HG03442 (cell line): ENCODE results near the gene CDRT15.
"Not testable (repeated sequence)": the region's sequence is repeated elsewhere in the genome, so short reads cannot be mapped to it uniquely, and the experiment has no call there.

ENCODE experiments used
- ATAC-seq: cut with Tn5 transposase; IDR thresholded peaks from one replicate; pipeline ENCODE4 v1.9.1; 2021; ENCODE audit warnings: mild to moderate bottlenecking, moderate library complexity; ENCODE audit not compliant: unreplicated experiment

CDRT15 gene

GRCh38 chr17:14207791-14208190 lies 28.9 kb downstream of the CDRT15 start:
- no peak for ATAC-seq

GRCh38 chr17:14206891-14207290 lies 29.8 kb downstream of the CDRT15 start:
- ATAC-seq = no peak

GRCh38 chr17:14205992-14206461 lies 30.6 kb downstream of the CDRT15 start:
- no peak for ATAC-seq

GRCh38 chr17:14205380-14205779 lies 31.3 kb downstream of the CDRT15 start:
- no peak for ATAC-seq

GRCh38 chr17:14204546-14204945 lies 32.1 kb downstream of the CDRT15 start:
- no peak for ATAC-seq

GRCh38 chr17:14204084-14204483 lies 32.6 kb downstream of the CDRT15 start:
- no peak for ATAC-seq

GRCh38 chr17:14203388-14203787 lies 33.3 kb downstream of the CDRT15 start:
- ATAC-seq = no peak

- no peak for ATAC-seq
Measured at GRCh38 chr17:14202388-14203166, 34.1 kb downstream of the CDRT15 start.

- ATAC-seq = no peak
Measured at GRCh38 chr17:14201988-14202380, 34.7 kb downstream of the CDRT15 start.

GRCh38 chr17:14201021-14201987 lies 35.4 kb downstream of the CDRT15 start:
- no peak for ATAC-seq

GRCh38 chr17:14200354-14200753 lies 36.3 kb downstream of the CDRT15 start:
- no peak for ATAC-seq

- ATAC-seq = no peak
Measured at GRCh38 chr17:14199601-14200000, 37.1 kb downstream of the CDRT15 start.

GRCh38 chr17:14198575-14198974 lies 38.1 kb downstream of the CDRT15 start:
- no peak for ATAC-seq

GRCh38 chr17:14198013-14198412 lies 38.6 kb downstream of the CDRT15 start:
- no peak for ATAC-seq

- ATAC-seq = no peak
Measured at GRCh38 chr17:14197586-14197985, 39.1 kb downstream of the CDRT15 start.

- ATAC-seq = no peak
Measured at GRCh38 chr17:14197057-14197456, 39.6 kb downstream of the CDRT15 start.

- ATAC-seq = no peak
Measured at GRCh38 chr17:14196377-14196997, 40.2 kb downstream of the CDRT15 start.

- ATAC-seq = peak; percentile 65
Measured at GRCh38 chr17:14192636-14193344, 43.9 kb downstream of the CDRT15 start.

- ATAC-seq = not testable (repeated sequence)
Measured at GRCh38 chr17:14192039-14192438, 44.6 kb downstream of the CDRT15 start.

- not testable (repeated sequence) for ATAC-seq
Measured at GRCh38 chr17:14191469-14191868, 45.2 kb downstream of the CDRT15 start.

- not testable (repeated sequence) for ATAC-seq
Measured at GRCh38 chr17:14190774-14191173, 45.9 kb downstream of the CDRT15 start.
